ENCODE data around the gene NAA40.

DNA sequence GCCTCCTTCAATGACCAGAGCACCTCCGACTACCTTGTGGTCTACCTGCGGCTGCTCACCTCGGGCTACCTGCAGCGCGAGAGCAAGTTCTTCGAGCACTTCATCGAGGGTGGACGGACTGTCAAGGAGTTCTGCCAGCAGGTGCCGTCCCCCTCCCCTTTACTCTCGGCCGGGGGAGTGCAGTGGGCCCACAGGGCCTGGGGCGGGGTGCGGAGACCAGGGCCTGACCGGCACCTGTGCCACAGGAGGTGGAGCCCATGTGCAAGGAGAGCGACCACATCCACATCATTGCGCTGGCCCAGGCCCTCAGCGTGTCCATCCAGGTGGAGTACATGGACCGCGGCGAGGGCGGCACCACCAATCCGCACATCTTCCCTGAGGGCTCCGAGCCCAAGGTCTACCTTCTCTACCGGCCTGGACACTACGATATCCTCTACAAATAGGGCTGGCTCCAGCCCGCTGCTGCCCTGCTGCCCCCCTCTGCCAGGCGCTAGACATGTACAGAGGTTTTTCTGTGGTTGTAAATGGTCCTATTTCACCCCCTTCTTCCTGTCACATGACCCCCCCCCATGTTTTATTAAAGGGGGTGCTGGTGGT is 58.4 kb downstream of the NAA40 start:
- TF ChIP-seq ZNF248 (tag by site-specific recombination; IDR thresholded peaks at IDR 0.05) = no peak
- TF ChIP-seq, protein P1, sequence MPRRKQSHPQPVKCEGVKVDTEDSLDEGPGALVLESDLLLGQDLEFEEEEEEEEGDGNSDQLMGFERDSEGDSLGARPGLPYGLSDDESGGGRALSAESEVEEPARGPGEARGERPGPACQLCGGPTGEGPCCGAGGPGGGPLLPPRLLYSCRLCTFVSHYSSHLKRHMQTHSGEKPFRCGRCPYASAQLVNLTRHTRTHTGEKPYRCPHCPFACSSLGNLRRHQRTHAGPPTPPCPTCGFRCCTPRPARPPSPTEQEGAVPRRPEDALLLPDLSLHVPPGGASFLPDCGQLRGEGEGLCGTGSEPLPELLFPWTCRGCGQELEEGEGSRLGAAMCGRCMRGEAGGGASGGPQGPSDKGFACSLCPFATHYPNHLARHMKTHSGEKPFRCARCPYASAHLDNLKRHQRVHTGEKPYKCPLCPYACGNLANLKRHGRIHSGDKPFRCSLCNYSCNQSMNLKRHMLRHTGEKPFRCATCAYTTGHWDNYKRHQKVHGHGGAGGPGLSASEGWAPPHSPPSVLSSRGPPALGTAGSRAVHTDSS (tag by site-specific recombination; IDR thresholded peaks at IDR 0.05) = no peak
- no peak for TF ChIP-seq ZNF350 (tag by site-specific recombination; IDR thresholded peaks at IDR 0.05)
- TF ChIP-seq ZNF274 (IDR thresholded peaks at IDR 0.05; ENCODE audit: low read length) = no peak
- no peak for TF ChIP-seq ZNF274 (tag by site-specific recombination; IDR thresholded peaks at IDR 0.05; ENCODE audit: borderline replicate concordance)
- TF ChIP-seq, protein P2, sequence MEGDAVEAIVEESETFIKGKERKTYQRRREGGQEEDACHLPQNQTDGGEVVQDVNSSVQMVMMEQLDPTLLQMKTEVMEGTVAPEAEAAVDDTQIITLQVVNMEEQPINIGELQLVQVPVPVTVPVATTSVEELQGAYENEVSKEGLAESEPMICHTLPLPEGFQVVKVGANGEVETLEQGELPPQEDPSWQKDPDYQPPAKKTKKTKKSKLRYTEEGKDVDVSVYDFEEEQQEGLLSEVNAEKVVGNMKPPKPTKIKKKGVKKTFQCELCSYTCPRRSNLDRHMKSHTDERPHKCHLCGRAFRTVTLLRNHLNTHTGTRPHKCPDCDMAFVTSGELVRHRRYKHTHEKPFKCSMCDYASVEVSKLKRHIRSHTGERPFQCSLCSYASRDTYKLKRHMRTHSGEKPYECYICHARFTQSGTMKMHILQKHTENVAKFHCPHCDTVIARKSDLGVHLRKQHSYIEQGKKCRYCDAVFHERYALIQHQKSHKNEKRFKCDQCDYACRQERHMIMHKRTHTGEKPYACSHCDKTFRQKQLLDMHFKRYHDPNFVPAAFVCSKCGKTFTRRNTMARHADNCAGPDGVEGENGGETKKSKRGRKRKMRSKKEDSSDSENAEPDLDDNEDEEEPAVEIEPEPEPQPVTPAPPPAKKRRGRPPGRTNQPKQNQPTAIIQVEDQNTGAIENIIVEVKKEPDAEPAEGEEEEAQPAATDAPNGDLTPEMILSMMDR (tag by site-specific recombination; IDR thresholded peaks at IDR 0.05) = no peak
- no peak for TF ChIP-seq TCF7L2 (IDR thresholded peaks at IDR 0.05; ENCODE audit: borderline replicate concordance, low read depth, low read length)
- TF ChIP-seq ZNF660 (tag by site-specific recombination; IDR thresholded peaks at IDR 0.05) = no peak
- TF ChIP-seq, protein P3, sequence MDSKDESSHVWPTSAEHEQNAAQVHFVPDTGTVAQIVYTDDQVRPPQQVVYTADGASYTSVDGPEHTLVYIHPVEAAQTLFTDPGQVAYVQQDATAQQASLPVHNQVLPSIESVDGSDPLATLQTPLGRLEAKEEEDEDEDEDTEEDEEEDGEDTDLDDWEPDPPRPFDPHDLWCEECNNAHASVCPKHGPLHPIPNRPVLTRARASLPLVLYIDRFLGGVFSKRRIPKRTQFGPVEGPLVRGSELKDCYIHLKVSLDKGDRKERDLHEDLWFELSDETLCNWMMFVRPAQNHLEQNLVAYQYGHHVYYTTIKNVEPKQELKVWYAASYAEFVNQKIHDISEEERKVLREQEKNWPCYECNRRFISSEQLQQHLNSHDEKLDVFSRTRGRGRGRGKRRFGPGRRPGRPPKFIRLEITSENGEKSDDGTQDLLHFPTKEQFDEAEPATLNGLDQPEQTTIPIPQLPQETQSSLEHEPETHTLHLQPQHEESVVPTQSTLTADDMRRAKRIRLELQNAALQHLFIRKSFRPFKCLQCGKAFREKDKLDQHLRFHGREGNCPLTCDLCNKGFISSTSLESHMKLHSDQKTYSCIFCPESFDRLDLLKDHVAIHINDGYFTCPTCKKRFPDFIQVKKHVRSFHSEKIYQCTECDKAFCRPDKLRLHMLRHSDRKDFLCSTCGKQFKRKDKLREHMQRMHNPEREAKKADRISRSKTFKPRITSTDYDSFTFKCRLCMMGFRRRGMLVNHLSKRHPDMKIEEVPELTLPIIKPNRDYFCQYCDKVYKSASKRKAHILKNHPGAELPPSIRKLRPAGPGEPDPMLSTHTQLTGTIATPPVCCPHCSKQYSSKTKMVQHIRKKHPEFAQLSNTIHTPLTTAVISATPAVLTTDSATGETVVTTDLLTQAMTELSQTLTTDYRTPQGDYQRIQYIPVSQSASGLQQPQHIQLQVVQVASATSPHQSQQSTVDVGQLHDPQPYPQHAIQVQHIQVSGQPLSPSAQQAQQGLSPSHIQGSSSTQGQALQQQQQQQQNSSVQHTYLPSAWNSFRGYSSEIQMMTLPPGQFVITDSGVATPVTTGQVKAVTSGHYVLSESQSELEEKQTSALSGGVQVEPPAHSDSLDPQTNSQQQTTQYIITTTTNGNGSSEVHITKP (tag by site-specific recombination; IDR thresholded peaks at IDR 0.05) = no peak
- no peak for TF ChIP-seq YY1 (tag by site-specific recombination; IDR thresholded peaks at IDR 0.05)
- no peak for TF ChIP-seq ZNF830 (tag by site-specific recombination; IDR thresholded peaks at IDR 0.05; ENCODE audit: low read depth)

Data from HEK293 (cell line).